Fibroblast of lung (primary cell): ENCODE data around the gene ARL2BP. TPM values are rescaled to one million over a fixed set of nuclear protein-coding genes. Genes with fewer than 3 reads are reported as not detected.
A peak's percentile ranks its signal among the peaks of the same experiment; 100 is the strongest.

ENCODE experiments used
- DNase-seq, 2 donors: peaks; one replicate each; pipeline versions ENCODE4 v3.0.0 to v3.0.0-alpha.2; 2010; ENCODE audit warnings: low read depth in 2 of 2
- H2AFZ ChIP-seq: 2 replicates; pipeline ENCODE4 v1.5.1; 2012; ENCODE audit warnings: low read length, control low read depth, inconsistent platforms
- H3K27ac ChIP-seq: 2 replicates; pipeline ENCODE4 v1.5.1; 2011; ENCODE audit warnings: low read length, control low read depth; ENCODE audit not compliant: insufficient read depth
- H3K27me3 ChIP-seq: 2 replicates; pipeline ENCODE4 v1.5.1; 2011; ENCODE audit warnings: mild to moderate bottlenecking, low read length; ENCODE audit not compliant: control insufficient read depth, insufficient read depth
- H3K36me3 ChIP-seq: 2 replicates; pipeline ENCODE4 v1.5.1; 2011; ENCODE audit warnings: low read length; ENCODE audit not compliant: control insufficient read depth, insufficient read depth
- H3K4me1 ChIP-seq: 2 replicates; pipeline ENCODE4 v1.5.1; 2011; ENCODE audit warnings: low read length; ENCODE audit not compliant: control insufficient read depth, insufficient read depth; ENCODE audit errors: extremely low read depth
- H3K4me2 ChIP-seq: 2 replicates; pipeline ENCODE4 v1.5.1; 2011; ENCODE audit warnings: low read length, control low read depth; ENCODE audit not compliant: insufficient read depth; ENCODE audit errors: extremely low read depth
- H3K4me3 ChIP-seq, 4 experiments: fragments of 200-600 bp in 1 of 4; sonication (generic) in 1 of 4; replicated peaks in 1 of 4; 2 replicates each; pipeline ENCODE4 v1.5.1; 2011 to 2016; ENCODE audit warnings: low read length in 4 of 4, low read depth in 3 of 4, mild to moderate bottlenecking in 3 of 4, control low read depth in 2 of 4, inconsistent platforms in 1 of 4, mixed read lengths in 1 of 4; ENCODE audit not compliant: insufficient read depth in 1 of 4; ENCODE audit errors: control extremely low read depth in 1 of 4
- H3K79me2 ChIP-seq: 2 replicates; pipeline ENCODE4 v1.5.1; 2012; ENCODE audit warnings: mild to moderate bottlenecking, low read length, inconsistent platforms; ENCODE audit not compliant: control insufficient read depth, insufficient read depth
- H3K9ac ChIP-seq: 2 replicates; pipeline ENCODE4 v1.5.1; 2011; ENCODE audit warnings: mild to moderate bottlenecking, low read length, control low read depth; ENCODE audit not compliant: insufficient read depth
- H3K9me3 ChIP-seq: 2 replicates; pipeline ENCODE4 v1.5.1; 2012; ENCODE audit warnings: low read depth, low read length; ENCODE audit not compliant: control insufficient read depth, insufficient read depth
- H4K20me1 ChIP-seq: 2 replicates; pipeline ENCODE4 v1.5.1; 2011; ENCODE audit warnings: low read length; ENCODE audit not compliant: control insufficient read depth, insufficient read depth; ENCODE audit errors: extremely low read depth
- EZH2 ChIP-seq: IDR thresholded peaks from 2 replicates; pipeline ENCODE4 v1.5.1; 2012; ENCODE audit warnings: low read length, control low read depth, mild to moderate bottlenecking; ENCODE audit errors: missing control alignments
- polyA plus RNA-seq, 2 donors: library from polyadenylated mRNA; depleted of rRNA in 1 of 2; stranded (reverse) in 1 of 2; unstranded in 1 of 2; fragments of >200 nt; gene quantifications; 2 replicates each; pipeline ENCODE4 v1.2.1, GENCODE V29; 2011 to 2012; ENCODE audit warnings: missing spikeins in 1 of 2
- total RNA-seq: library from RNA; depleted of rRNA; stranded (reverse); fragments of >200 nt; gene quantifications from 2 replicates; pipeline ENCODE4 v1.2.1, GENCODE V29; 2014
- TF ChIP-seq, protein P1 (sequence below), 2 donors: IDR thresholded peaks in 1 of 2; conservative IDR thresholded peaks in 1 of 2; 1 replicate in 1 of 2; 2 replicates in 1 of 2; pipeline ENCODE4 v1.5.1; 2011 to 2012; ENCODE audit warnings: low read length in 2 of 2, control low read depth in 1 of 2, inconsistent platforms in 1 of 2, low read depth in 1 of 2, mild to moderate bottlenecking in 1 of 2

ARL2BP gene
- total and polyA plus RNA-seq, 2 donors (not counting 1 experiment from before 2014, with no cell fraction given) = 65.7 to 173 TPM

DNA sequence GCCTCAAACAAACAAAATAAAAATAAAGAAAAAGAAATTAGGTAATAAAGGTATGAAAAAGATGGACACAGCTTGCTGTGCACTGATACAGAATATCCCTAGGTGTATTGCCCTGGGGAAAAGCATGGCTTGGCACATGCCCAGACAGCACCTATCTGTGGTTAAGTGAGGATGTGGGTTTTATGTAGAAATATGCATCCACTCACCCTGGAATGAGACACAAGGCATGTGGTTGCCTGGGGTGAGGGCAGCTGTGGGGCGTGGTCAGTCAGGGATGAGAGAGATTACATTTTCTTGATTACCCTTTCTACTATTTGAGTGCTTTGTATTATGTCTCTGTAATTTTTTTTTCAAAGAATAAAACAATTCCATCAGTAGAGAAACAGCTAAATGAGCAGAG lies 32.5 kb downstream of the ARL2BP start:
- peaks cover 6% of the 10 kb centered on the region for H3K27me3 ChIP-seq
- H3K27ac ChIP-seq = no peak overlapping the region
- no peak overlapping the region for H3K4me3 ChIP-seq
- no peak overlapping the region for H3K4me2 ChIP-seq
- no peaks in the 10 kb centered on the region for H3K4me1 ChIP-seq
- H3K9ac ChIP-seq = no peak overlapping the region
- no peaks in the 10 kb centered on the region for H4K20me1 ChIP-seq
- TF ChIP-seq, protein P1, sequence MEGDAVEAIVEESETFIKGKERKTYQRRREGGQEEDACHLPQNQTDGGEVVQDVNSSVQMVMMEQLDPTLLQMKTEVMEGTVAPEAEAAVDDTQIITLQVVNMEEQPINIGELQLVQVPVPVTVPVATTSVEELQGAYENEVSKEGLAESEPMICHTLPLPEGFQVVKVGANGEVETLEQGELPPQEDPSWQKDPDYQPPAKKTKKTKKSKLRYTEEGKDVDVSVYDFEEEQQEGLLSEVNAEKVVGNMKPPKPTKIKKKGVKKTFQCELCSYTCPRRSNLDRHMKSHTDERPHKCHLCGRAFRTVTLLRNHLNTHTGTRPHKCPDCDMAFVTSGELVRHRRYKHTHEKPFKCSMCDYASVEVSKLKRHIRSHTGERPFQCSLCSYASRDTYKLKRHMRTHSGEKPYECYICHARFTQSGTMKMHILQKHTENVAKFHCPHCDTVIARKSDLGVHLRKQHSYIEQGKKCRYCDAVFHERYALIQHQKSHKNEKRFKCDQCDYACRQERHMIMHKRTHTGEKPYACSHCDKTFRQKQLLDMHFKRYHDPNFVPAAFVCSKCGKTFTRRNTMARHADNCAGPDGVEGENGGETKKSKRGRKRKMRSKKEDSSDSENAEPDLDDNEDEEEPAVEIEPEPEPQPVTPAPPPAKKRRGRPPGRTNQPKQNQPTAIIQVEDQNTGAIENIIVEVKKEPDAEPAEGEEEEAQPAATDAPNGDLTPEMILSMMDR (conservative IDR thresholded peaks at IDR 0.05 in 1 of 2, IDR thresholded peaks at IDR 0.05 in 1 of 2; ENCODE audit: low read depth in 1 of 2, low read length in 2 of 2) = no peak
- no peak for TF ChIP-seq EZH2
- no peaks in the 10 kb centered on the region for H3K36me3 ChIP-seq
- peak; percentile 22 to 88 for DNase-seq
- no peaks in the 10 kb centered on the region for H3K79me2 ChIP-seq
- no peaks in the 10 kb centered on the region for H3K9me3 ChIP-seq
- no peak overlapping the region for H2AFZ ChIP-seq

DNA sequence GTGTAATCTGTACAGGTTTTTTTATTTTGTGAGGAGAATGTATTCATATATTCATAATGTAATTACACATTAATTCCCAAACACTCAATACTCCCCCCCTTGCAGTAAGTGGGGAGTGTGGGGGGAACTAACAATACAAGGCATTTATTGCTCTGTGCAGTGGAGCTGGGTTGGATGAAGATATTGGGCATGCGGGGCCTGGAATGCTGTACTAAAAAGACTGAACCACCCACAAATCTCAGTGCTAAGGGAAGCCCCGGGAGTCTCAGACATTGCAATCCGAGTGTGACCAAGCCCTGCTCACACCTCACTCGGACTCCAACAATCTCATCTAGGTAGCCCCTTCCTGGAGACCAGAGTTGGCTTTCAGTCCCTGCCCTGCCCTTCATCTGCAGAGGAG lies 33.4 kb downstream of the ARL2BP start:
- TF ChIP-seq, protein P1 (conservative IDR thresholded peaks at IDR 0.05 in 1 of 2, IDR thresholded peaks at IDR 0.05 in 1 of 2; ENCODE audit: low read depth in 1 of 2, low read length in 2 of 2) = no peak
- no peak for TF ChIP-seq EZH2
- H3K79me2 ChIP-seq = no peaks in the 10 kb centered on the region

GRCh38 chr16:57279780-57280638 lies 35.0 kb downstream of the ARL2BP start:
- Histone ChIP-seq H3K36me3 (no peaks in the 10 kb centered on the region), H3K4me2 (no peak overlapping the region)
- TF ChIP-seq EZH2 = no peak
- TF ChIP-seq, protein P1 (conservative IDR thresholded peaks at IDR 0.05 in 1 of 2, IDR thresholded peaks at IDR 0.05 in 1 of 2; ENCODE audit: low read depth in 1 of 2, low read length in 2 of 2) = no peak

More for the DNA sequence above, 33.4 kb downstream of the ARL2BP start:
- Histone ChIP-seq H3K9ac (no peak overlapping the region), H3K4me2 (no peak overlapping the region), H4K20me1 (no peaks in the 10 kb centered on the region), H3K27ac (no peak overlapping the region), H3K27me3 (peaks cover 10% of the 10 kb centered on the region), H3K9me3 (no peaks in the 10 kb centered on the region), H3K4me3 (no peak overlapping the region), H3K4me1 (no peaks in the 10 kb centered on the region), H2AFZ (no peak overlapping the region), H3K36me3 (no peaks in the 10 kb centered on the region)
- DNase-seq = no peak

More at GRCh38 chr16:57279780-57280638, 35.0 kb downstream of the ARL2BP start:
- no peak overlapping the region for H2AFZ ChIP-seq
- H3K4me1 ChIP-seq = no peaks in the 10 kb centered on the region
- no peaks in the 10 kb centered on the region for H4K20me1 ChIP-seq
- H3K4me3 ChIP-seq = no peak overlapping the region
- H3K9ac ChIP-seq = no peak overlapping the region
- no peak for DNase-seq
- H3K27ac ChIP-seq = no peak overlapping the region
- H3K27me3 ChIP-seq = peaks cover 21% of the 10 kb centered on the region
- H3K9me3 ChIP-seq = no peaks in the 10 kb centered on the region
- no peaks in the 10 kb centered on the region for H3K79me2 ChIP-seq
